Cardiac muscle cell (in vitro differentiated cells and primary cell): ENCODE data around the gene RACK1. TPM values are rescaled to one million over a fixed set of nuclear protein-coding genes. Genes with fewer than 3 reads are reported as not detected.
A peak's percentile ranks its signal among the peaks of the same experiment; 100 is the strongest.

ENCODE experiments used
- DNase-seq, 2 donors: peaks; one replicate each; pipeline versions ENCODE4 v3.0.0 to v3.0.0-alpha.2; 2010 to 2017; ENCODE audit warnings: low read depth in 1 of 2, low spot score in 1 of 2
- H3K27ac ChIP-seq: fragments of 200-600 bp; sonication (generic); 2 replicates; pipeline ENCODE4 v1.5.1; 2016
- H3K27me3 ChIP-seq: fragments of 200-600 bp; sonication (generic); 2 replicates; pipeline ENCODE4 v1.6.0; 2016; ENCODE audit warnings: control low read depth
- H3K36me3 ChIP-seq: fragments of 200-600 bp; sonication (generic); 2 replicates; pipeline ENCODE4 v1.5.1; 2016; ENCODE audit warnings: control low read depth
- H3K4me1 ChIP-seq: fragments of 200-600 bp; sonication (generic); 2 replicates; pipeline ENCODE4 v1.8.1; 2017; ENCODE audit warnings: low read depth, mild to moderate bottlenecking, mixed run types
- H3K4me3 ChIP-seq: fragments of 200-600 bp; sonication (generic); 2 replicates; pipeline ENCODE4 v1.5.1; 2016; ENCODE audit warnings: mild to moderate bottlenecking
- H3K9me3 ChIP-seq: fragments of 200-600 bp; sonication (generic); 2 replicates; pipeline ENCODE4 v1.5.1; 2017; ENCODE audit warnings: low read depth, mild to moderate bottlenecking, control low read depth
- polyA plus RNA-seq: library from polyadenylated mRNA; unstranded; fragments of >200 nt; fragmentation: Nextera tagmentation; extraction: Ambion mirVana; gene quantifications from 2 replicates; pipeline ENCODE4 v1.2.1, GENCODE V29; 2016
- total RNA-seq: library from RNA; depleted of rRNA; stranded (reverse); fragments of >200 nt; gene quantifications from 2 replicates; pipeline ENCODE4 v1.2.3, GENCODE V29; 2016
- TF ChIP-seq, protein P1 (sequence below): IDR thresholded peaks from 2 replicates; pipeline ENCODE4 v1.5.1; 2012; ENCODE audit warnings: low read depth, mild to moderate bottlenecking, low read length

The RACK1 gene
- total and polyA plus RNA-seq, 2 experiments from 2014 or later, result 803 to 2,235 TPM

- Histone ChIP-seq H3K36me3 (peaks cover 4% of the 10 kb centered on the region), H3K4me1 (peaks cover 19% of the 10 kb centered on the region), H3K27ac (no peak overlapping the region), H3K27me3 (no peaks in the 10 kb centered on the region), H3K9me3 (no peaks in the 10 kb centered on the region), H3K4me3 (peak overlapping the region; percentile 73)
- DNase-seq, result no peak
- TF ChIP-seq, protein P1, sequence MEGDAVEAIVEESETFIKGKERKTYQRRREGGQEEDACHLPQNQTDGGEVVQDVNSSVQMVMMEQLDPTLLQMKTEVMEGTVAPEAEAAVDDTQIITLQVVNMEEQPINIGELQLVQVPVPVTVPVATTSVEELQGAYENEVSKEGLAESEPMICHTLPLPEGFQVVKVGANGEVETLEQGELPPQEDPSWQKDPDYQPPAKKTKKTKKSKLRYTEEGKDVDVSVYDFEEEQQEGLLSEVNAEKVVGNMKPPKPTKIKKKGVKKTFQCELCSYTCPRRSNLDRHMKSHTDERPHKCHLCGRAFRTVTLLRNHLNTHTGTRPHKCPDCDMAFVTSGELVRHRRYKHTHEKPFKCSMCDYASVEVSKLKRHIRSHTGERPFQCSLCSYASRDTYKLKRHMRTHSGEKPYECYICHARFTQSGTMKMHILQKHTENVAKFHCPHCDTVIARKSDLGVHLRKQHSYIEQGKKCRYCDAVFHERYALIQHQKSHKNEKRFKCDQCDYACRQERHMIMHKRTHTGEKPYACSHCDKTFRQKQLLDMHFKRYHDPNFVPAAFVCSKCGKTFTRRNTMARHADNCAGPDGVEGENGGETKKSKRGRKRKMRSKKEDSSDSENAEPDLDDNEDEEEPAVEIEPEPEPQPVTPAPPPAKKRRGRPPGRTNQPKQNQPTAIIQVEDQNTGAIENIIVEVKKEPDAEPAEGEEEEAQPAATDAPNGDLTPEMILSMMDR, result no peak
Observed at GRCh38 chr5:181259283-181259682, 15.6 kb upstream of the RACK1 start.

GRCh38 chr5:181258576-181258975, 14.9 kb upstream of the RACK1 start:
- Histone ChIP-seq H3K36me3 (peaks cover 4% of the 10 kb centered on the region), H3K27me3 (no peaks in the 10 kb centered on the region), H3K27ac (no peak overlapping the region), H3K4me3 (no peak overlapping the region), H3K4me1 (peaks cover 19% of the 10 kb centered on the region), H3K9me3 (no peaks in the 10 kb centered on the region)
- TF ChIP-seq, protein P1, result no peak
- no peak for DNase-seq

GRCh38 chr5:181255836-181256578, 12.3 kb upstream of the RACK1 start:
- Histone ChIP-seq H3K4me1 (peaks cover 19% of the 10 kb centered on the region), H3K27ac (no peak overlapping the region), H3K27me3 (no peaks in the 10 kb centered on the region), H3K9me3 (no peaks in the 10 kb centered on the region), H3K4me3 (no peak overlapping the region), H3K36me3 (peaks cover 7% of the 10 kb centered on the region)
- DNase-seq, result peak in 1 of 2 donors; percentile 54
- TF ChIP-seq, protein P1, result no peak

DNA sequence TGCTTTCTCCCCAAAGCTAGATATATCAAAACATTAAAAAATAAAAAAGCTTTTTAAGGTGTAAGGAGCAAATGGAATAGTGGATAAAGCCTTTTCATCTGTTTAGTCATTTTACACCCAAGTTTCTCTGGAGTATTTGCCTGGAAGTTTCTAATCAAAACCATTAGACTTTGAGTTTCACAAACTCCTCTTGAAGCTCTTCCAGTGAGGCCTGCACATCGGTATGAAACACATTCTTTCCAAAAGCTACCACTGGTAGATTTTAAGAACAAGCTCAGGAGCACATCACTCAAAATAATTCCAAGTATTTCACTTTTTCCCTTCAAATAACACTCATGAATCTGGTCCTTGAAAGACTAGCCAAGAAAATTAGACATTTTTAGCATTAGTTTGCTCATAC, 11.6 kb upstream of the RACK1 start:
- no peak overlapping the region for H3K27ac ChIP-seq
- no peak overlapping the region for H3K4me3 ChIP-seq
- H3K9me3 ChIP-seq, result no peaks in the 10 kb centered on the region
- no peaks in the 10 kb centered on the region for H3K27me3 ChIP-seq
- TF ChIP-seq, protein P1, result no peak
- no peak for DNase-seq
- H3K36me3 ChIP-seq, result peaks cover 7% of the 10 kb centered on the region
- H3K4me1 ChIP-seq, result peaks cover 26% of the 10 kb centered on the region

DNA sequence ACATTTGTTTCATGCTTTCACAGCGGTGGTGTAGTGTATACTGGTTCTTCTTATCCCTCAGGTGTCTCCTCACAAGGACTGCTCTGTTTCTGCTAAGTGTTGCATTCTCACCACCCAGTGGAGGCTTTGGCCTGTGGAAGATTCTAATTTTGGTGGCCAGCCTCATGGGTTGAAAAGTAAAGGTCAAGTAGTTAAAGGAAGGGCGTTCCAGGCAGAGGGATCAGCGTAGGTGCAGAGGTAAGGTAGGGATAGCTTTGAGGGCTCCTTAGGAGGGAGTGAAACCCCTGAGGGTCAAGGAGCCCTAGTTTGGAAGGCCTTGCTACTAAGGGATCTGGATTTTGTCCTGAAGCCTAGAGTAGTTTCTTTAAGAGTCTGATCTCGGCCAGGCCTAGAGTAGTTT, 4.6 kb upstream of the RACK1 start:
- no peak for DNase-seq
- Histone ChIP-seq H3K27ac (peak overlapping the region; percentile 60), H3K36me3 (peaks cover under 1% of the 10 kb centered on the region), H3K9me3 (no peaks in the 10 kb centered on the region), H3K27me3 (no peaks in the 10 kb centered on the region), H3K4me3 (peak overlapping the region; percentile 71), H3K4me1 (peaks cover 25% of the 10 kb centered on the region)
- TF ChIP-seq, protein P1, result no peak
